Type B pancreatic cell (in vitro differentiated cells): Measurements from ENCODE around the gene IMPG2. TPM values are rescaled to one million over a fixed set of nuclear protein-coding genes. Genes with fewer than 3 reads are reported as not detected.

Source experiments
- DNase-seq: peaks from one replicate; pipeline ENCODE4 v3.0.0; 2021; ENCODE audit warnings: mixed read lengths; ENCODE audit not compliant: unreplicated experiment; ENCODE audit errors: extremely low spot score
- H3K27ac Mint-ChIP-seq: 2 replicates; pipeline ENCODE4 v1.8.0; 2021; ENCODE audit warnings: mild to moderate bottlenecking, mixed read lengths
- H3K27me3 Mint-ChIP-seq: 2 replicates; pipeline ENCODE4 v1.8.0; 2021; ENCODE audit warnings: mixed read lengths
- H3K36me3 Mint-ChIP-seq: 2 replicates; pipeline ENCODE4 v1.8.0; 2021; ENCODE audit warnings: mixed read lengths
- H3K4me1 Mint-ChIP-seq: one replicate; pipeline ENCODE4 v1.8.0; 2021; ENCODE audit warnings: mixed read lengths; ENCODE audit not compliant: unreplicated experiment
- H3K4me3 Mint-ChIP-seq: 2 replicates; pipeline ENCODE4 v1.8.0; 2021; ENCODE audit warnings: mild to moderate bottlenecking, mixed read lengths
- H3K9me3 Mint-ChIP-seq: 2 replicates; pipeline ENCODE4 v1.8.0; 2021; ENCODE audit warnings: mixed read lengths
- CTCF ChIP-seq: fragments of 200-600 bp; sonication (generic); conservative IDR thresholded peaks from 2 replicates; pipeline ENCODE4 v1.5.0; 2021; ENCODE audit warnings: antibody characterized with exemption, mild to moderate bottlenecking
- long read RNA-seq: library from polyadenylated mRNA; unstranded; transcript quantifications from one replicate; pipeline ENCODE4 v2.0.0, GENCODE V29; 2020
- total RNA-seq: library from RNA; stranded (reverse); gene quantifications from 2 replicates; pipeline ENCODE4 v1.2.1, GENCODE V29; 2021; ENCODE audit warnings: low replicate concordance

Gene IMPG2
- total RNA-seq: 0.43 and 0.53 TPM in 2 replicates
- long read RNA-seq: 0 reads

GRCh38 chr3:101320475-101320874 is at the start of gene IMPG2:
TSS of gene IMPG2 (minus strand) at chr3:101320575. CDS start at chr3:101320372, 203 bp downstream.
- Mint-ChIP-seq H3K4me3 (no peak within 1 kb of the TSS), H3K36me3 (no peaks in the 10 kb centered on the region), H3K27me3 (no peaks in the 10 kb centered on the region), H3K27ac (no peak within 1 kb of the TSS), H3K9me3 (no peaks in the 10 kb centered on the region), H3K4me1 (peaks cover 7% of the 10 kb centered on the region)
- TF ChIP-seq CTCF: no peak
- no peak for DNase-seq

- no peak for DNase-seq
- peaks cover 31% of the 10 kb centered on the region for H3K36me3 Mint-ChIP-seq
- H3K27ac Mint-ChIP-seq: no peak overlapping the region
- no peak for TF ChIP-seq CTCF
- no peaks in the 10 kb centered on the region for H3K4me1 Mint-ChIP-seq
- peaks cover 2% of the 10 kb centered on the region for H3K9me3 Mint-ChIP-seq
- H3K4me3 Mint-ChIP-seq: no peak overlapping the region
- H3K27me3 Mint-ChIP-seq: no peaks in the 10 kb centered on the region
These were observed 42.0 kb upstream of the IMPG2 start for GRCh38 chr3:101362406-101362805.

GRCh38 chr3:101351829-101352228 is 31.5 kb upstream of the IMPG2 start:
- Mint-ChIP-seq H3K27ac (no peak overlapping the region), H3K27me3 (no peaks in the 10 kb centered on the region), H3K4me3 (no peak overlapping the region), H3K4me1 (no peaks in the 10 kb centered on the region), H3K9me3 (no peaks in the 10 kb centered on the region), H3K36me3 (peaks cover 10% of the 10 kb centered on the region)
- no peak for TF ChIP-seq CTCF
- no peak for DNase-seq

GRCh38 chr3:101340591-101340990 is 20.2 kb upstream of the IMPG2 start:
- DNase-seq: no peak
- Mint-ChIP-seq H3K4me3 (no peak overlapping the region), H3K9me3 (no peaks in the 10 kb centered on the region), H3K27ac (no peak overlapping the region), H3K27me3 (no peaks in the 10 kb centered on the region), H3K36me3 (peaks cover 19% of the 10 kb centered on the region), H3K4me1 (no peaks in the 10 kb centered on the region)
- TF ChIP-seq CTCF: no peak

- TF ChIP-seq CTCF: no peak
- no peaks in the 10 kb centered on the region for H3K9me3 Mint-ChIP-seq
- no peaks in the 10 kb centered on the region for H3K4me1 Mint-ChIP-seq
- no peaks in the 10 kb centered on the region for H3K27me3 Mint-ChIP-seq
- no peak overlapping the region for H3K4me3 Mint-ChIP-seq
- H3K27ac Mint-ChIP-seq: no peak overlapping the region
- peaks cover 11% of the 10 kb centered on the region for H3K36me3 Mint-ChIP-seq
- no peak for DNase-seq
These were observed 13.5 kb upstream of the IMPG2 start for GRCh38 chr3:101333883-101334282.
